Measurements from ENCODE around the gene KCNK7.

The KCNK7 gene

GRCh38 chr11:65553301-65554001 is 42.1 kb downstream of the KCNK7 start:
- no CpG with 5 or more reads among the region's 37 CpGs for WGBS (ENCODE audit: extremely low coverage, insufficient coverage, insufficient read length)
- H3K9me3 ChIP-seq (ENCODE audit: insufficient read depth, low read depth, low read length), result no peaks in the 10 kb centered on the region
- H3K4me3 ChIP-seq (ENCODE audit: low read depth, low read length), result no peak overlapping the region
- no peak overlapping the region for H3K18ac ChIP-seq (ENCODE audit: low read length)
- H3K79me2 ChIP-seq (ENCODE audit: control insufficient read depth, insufficient read depth, low read length, poor library complexity), result peaks cover 3% of the 10 kb centered on the region
- no peak overlapping the region for H2BK5ac ChIP-seq (ENCODE audit: low read depth, low read length, poor library complexity)
- H3K27me3 ChIP-seq (ENCODE audit: insufficient read depth, low read length), result no peaks in the 10 kb centered on the region
- peaks cover 27 to 28% of the 10 kb centered on the region in 2 experiments for H3K4me1 ChIP-seq (ENCODE audit: control insufficient read depth in 1 of 2, insufficient read depth in 2 of 2, low read length in 2 of 2)
- no peak overlapping the region for H3K27ac ChIP-seq (ENCODE audit: low read depth, low read length)
- H4K12ac ChIP-seq (ENCODE audit: low read depth, low read length), result no peak overlapping the region
- H2BK120ac ChIP-seq (ENCODE audit: insufficient read depth, low read length, poor library complexity), result no peak overlapping the region
- peak overlapping the region; percentile 47 for H3K4me2 ChIP-seq (ENCODE audit: low read length)
- H2AK5ac ChIP-seq (ENCODE audit: low read length), result no peak overlapping the region
- H3K36me3 ChIP-seq (ENCODE audit: control insufficient read depth in 1 of 2, insufficient read depth in 2 of 2, low read length in 2 of 2), result no peaks in the 10 kb centered on the region
- H3K23ac ChIP-seq (ENCODE audit: low read length), result no peak overlapping the region
- no peak overlapping the region for H3K9ac ChIP-seq (ENCODE audit: low read length)
- no peak overlapping the region for H4K91ac ChIP-seq (ENCODE audit: low read depth, low read length)
- no peak overlapping the region for H4K8ac ChIP-seq (ENCODE audit: low read depth, low read length)
- H3K14ac ChIP-seq (ENCODE audit: low read length), result no peak overlapping the region
- H2BK12ac ChIP-seq (ENCODE audit: low read length), result no peak overlapping the region
- H2AFZ ChIP-seq (ENCODE audit: insufficient read depth, low read length, poor library complexity), result no peak overlapping the region
- peak; percentile 56 to 79 for DNase-seq
- H3K4ac ChIP-seq (ENCODE audit: low read depth, low read length), result no peak overlapping the region
- peaks cover 10% of the 10 kb centered on the region for H3K79me1 ChIP-seq (ENCODE audit: low read length)

DNA sequence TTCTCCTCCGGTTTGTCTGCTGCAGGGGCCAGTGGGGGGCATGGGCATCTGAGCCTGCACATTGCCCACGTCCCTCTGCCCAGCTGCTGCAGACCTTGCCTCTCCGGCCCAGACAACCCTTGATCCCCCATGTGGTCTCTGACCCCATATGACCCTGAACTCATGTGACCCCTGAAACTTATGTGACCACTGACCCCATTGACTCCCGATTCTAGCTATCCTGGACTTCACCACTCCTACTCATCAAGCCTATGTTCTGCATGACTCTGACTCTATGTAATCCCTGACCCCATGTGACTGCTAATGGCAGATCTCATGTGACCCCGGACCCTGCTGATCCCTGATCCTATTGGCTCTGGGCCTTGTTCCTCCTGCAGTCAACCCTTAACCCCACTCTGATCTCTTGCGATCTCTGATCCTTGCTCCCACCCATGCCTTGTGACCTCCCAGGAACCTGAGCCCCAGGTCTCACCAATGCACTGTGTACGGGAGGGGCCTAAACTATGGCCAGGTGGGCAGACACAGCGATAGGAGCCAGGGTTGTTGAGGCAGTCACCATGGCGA is 43.1 kb downstream of the KCNK7 start:
- Histone ChIP-seq H4K91ac (ENCODE audit: low read depth, low read length) (no peak overlapping the region), H3K18ac (ENCODE audit: low read length) (no peak overlapping the region), H3K79me2 (ENCODE audit: control insufficient read depth, insufficient read depth, low read length, poor library complexity) (no peaks in the 10 kb centered on the region), H3K9me3 (ENCODE audit: insufficient read depth, low read depth, low read length) (no peaks in the 10 kb centered on the region), H3K4ac (ENCODE audit: low read depth, low read length) (no peak overlapping the region), H3K27me3 (ENCODE audit: insufficient read depth, low read length) (peaks cover 6% of the 10 kb centered on the region), H3K23ac (ENCODE audit: low read length) (no peak overlapping the region), H2AK5ac (ENCODE audit: low read length) (no peak overlapping the region), H3K27ac (ENCODE audit: low read depth, low read length) (no peak overlapping the region), H2AFZ (ENCODE audit: insufficient read depth, low read length, poor library complexity) (no peak overlapping the region), H3K9ac (ENCODE audit: low read length) (no peak overlapping the region), H3K4me2 (ENCODE audit: low read length) (no peak overlapping the region), H3K4me3 (ENCODE audit: low read depth, low read length) (no peak overlapping the region), H3K4me1 (ENCODE audit: control insufficient read depth in 1 of 2, insufficient read depth in 2 of 2, low read length in 2 of 2) (peaks cover 26 to 27% of the 10 kb centered on the region in 2 experiments), H3K79me1 (ENCODE audit: low read length) (peaks cover 4% of the 10 kb centered on the region), H4K8ac (ENCODE audit: low read depth, low read length) (no peak overlapping the region), H2BK120ac (ENCODE audit: insufficient read depth, low read length, poor library complexity) (no peak overlapping the region), H3K14ac (ENCODE audit: low read length) (no peak overlapping the region), H2BK5ac (ENCODE audit: low read depth, low read length, poor library complexity) (no peak overlapping the region), H3K36me3 (ENCODE audit: control insufficient read depth in 1 of 2, insufficient read depth in 2 of 2, low read length in 2 of 2) (no peaks in the 10 kb centered on the region), H4K12ac (ENCODE audit: low read depth, low read length) (no peak overlapping the region), H2BK12ac (ENCODE audit: low read length) (no peak overlapping the region)
- WGBS (ENCODE audit: extremely low coverage, insufficient coverage, insufficient read length), result no CpG with 5 or more reads among the region's 9 CpGs
- DNase-seq, result no peak

- no peak overlapping the region for H3K23ac ChIP-seq (ENCODE audit: low read length)
- H2BK120ac ChIP-seq (ENCODE audit: insufficient read depth, low read length, poor library complexity), result no peak overlapping the region
- no CpG with 5 or more reads among the region's 17 CpGs for WGBS (ENCODE audit: extremely low coverage, insufficient coverage, insufficient read length)
- H2AK5ac ChIP-seq (ENCODE audit: low read length), result no peak overlapping the region
- H3K9ac ChIP-seq (ENCODE audit: low read length), result no peak overlapping the region
- H2BK5ac ChIP-seq (ENCODE audit: low read depth, low read length, poor library complexity), result no peak overlapping the region
- H4K91ac ChIP-seq (ENCODE audit: low read depth, low read length), result no peak overlapping the region
- no peak overlapping the region for H4K8ac ChIP-seq (ENCODE audit: low read depth, low read length)
- no peak overlapping the region for H2BK12ac ChIP-seq (ENCODE audit: low read length)
- H3K27ac ChIP-seq (ENCODE audit: low read depth, low read length), result no peak overlapping the region
- peaks cover 3% of the 10 kb centered on the region for H3K79me1 ChIP-seq (ENCODE audit: low read length)
- H3K4ac ChIP-seq (ENCODE audit: low read depth, low read length), result no peak overlapping the region
- peaks cover 20% of the 10 kb centered on the region in 2 experiments for H3K4me1 ChIP-seq (ENCODE audit: control insufficient read depth in 1 of 2, insufficient read depth in 2 of 2, low read length in 2 of 2)
- no peaks in the 10 kb centered on the region for H3K36me3 ChIP-seq (ENCODE audit: control insufficient read depth in 1 of 2, insufficient read depth in 2 of 2, low read length in 2 of 2)
- peak in 1 of 2 donors; percentile 50 for DNase-seq
- no peaks in the 10 kb centered on the region for H3K9me3 ChIP-seq (ENCODE audit: insufficient read depth, low read depth, low read length)
- no peak overlapping the region for H4K12ac ChIP-seq (ENCODE audit: low read depth, low read length)
- H2AFZ ChIP-seq (ENCODE audit: insufficient read depth, low read length, poor library complexity), result no peak overlapping the region
- H3K4me3 ChIP-seq (ENCODE audit: low read depth, low read length), result no peak overlapping the region
- no peak overlapping the region for H3K4me2 ChIP-seq (ENCODE audit: low read length)
- H3K18ac ChIP-seq (ENCODE audit: low read length), result no peak overlapping the region
- H3K14ac ChIP-seq (ENCODE audit: low read length), result no peak overlapping the region
- peaks cover 9% of the 10 kb centered on the region for H3K27me3 ChIP-seq (ENCODE audit: insufficient read depth, low read length)
- no peaks in the 10 kb centered on the region for H3K79me2 ChIP-seq (ENCODE audit: control insufficient read depth, insufficient read depth, low read length, poor library complexity)
Observed at GRCh38 chr11:65551572-65552387, 43.8 kb downstream of the KCNK7 start.

GRCh38 chr11:65549096-65549495 is 46.5 kb downstream of the KCNK7 start:
- Histone ChIP-seq H3K4ac (ENCODE audit: low read depth, low read length) (no peak overlapping the region), H4K91ac (ENCODE audit: low read depth, low read length) (no peak overlapping the region), H2AFZ (ENCODE audit: insufficient read depth, low read length, poor library complexity) (no peak overlapping the region), H4K12ac (ENCODE audit: low read depth, low read length) (no peak overlapping the region), H3K79me1 (ENCODE audit: low read length) (peaks cover 5% of the 10 kb centered on the region), H3K14ac (ENCODE audit: low read length) (no peak overlapping the region), H3K4me2 (ENCODE audit: low read length) (no peak overlapping the region), H2BK5ac (ENCODE audit: low read depth, low read length, poor library complexity) (no peak overlapping the region), H3K18ac (ENCODE audit: low read length) (no peak overlapping the region), H3K27me3 (ENCODE audit: insufficient read depth, low read length) (peaks cover 9% of the 10 kb centered on the region), H2AK5ac (ENCODE audit: low read length) (no peak overlapping the region), H3K23ac (ENCODE audit: low read length) (no peak overlapping the region), H3K4me1 (ENCODE audit: control insufficient read depth in 1 of 2, insufficient read depth in 2 of 2, low read length in 2 of 2) (peaks cover 13 to 15% of the 10 kb centered on the region in 2 experiments), H3K4me3 (ENCODE audit: low read depth, low read length) (no peak overlapping the region), H3K36me3 (ENCODE audit: control insufficient read depth in 1 of 2, insufficient read depth in 2 of 2, low read length in 2 of 2) (no peaks in the 10 kb centered on the region), H3K27ac (ENCODE audit: low read depth, low read length) (no peak overlapping the region), H3K79me2 (ENCODE audit: control insufficient read depth, insufficient read depth, low read length, poor library complexity) (no peaks in the 10 kb centered on the region), H4K8ac (ENCODE audit: low read depth, low read length) (no peak overlapping the region), H3K9me3 (ENCODE audit: insufficient read depth, low read depth, low read length) (no peaks in the 10 kb centered on the region), H2BK12ac (ENCODE audit: low read length) (no peak overlapping the region), H2BK120ac (ENCODE audit: insufficient read depth, low read length, poor library complexity) (no peak overlapping the region), H3K9ac (ENCODE audit: low read length) (no peak overlapping the region)
- no peak for DNase-seq
- no CpG with 5 or more reads among the region's 3 CpGs for WGBS (ENCODE audit: extremely low coverage, insufficient coverage, insufficient read length)

Data from trophoblast cell (in vitro differentiated cells and primary cell).